SK-N-SH (cell line): Measurements from ENCODE around the gene CDH26. TPM values are rescaled to one million over a fixed set of nuclear protein-coding genes. Genes with fewer than 3 reads are reported as not detected.

Experiments used
- CTCF ChIA-PET: fragments of 300-600, 350-600 bp; formaldehyde crosslinking; extraction: SDS; loops from one replicate; lab custom pipeline; 2021; lab: Yijun Ruan, JAX
- POLR2A ChIA-PET: fragments of 350-600 bp; sonication (Branson Sonifier 250); formaldehyde crosslinking; extraction: SDS; loops from one replicate; lab custom pipeline; 2020; ENCODE audit warnings: antibody characterized with exemption, inconsistent platforms; lab: Yijun Ruan, JAX
- DNase-seq: peaks from one replicate; pipeline ENCODE4 v3.0.0; 2012
- H2AFZ ChIP-seq: fragments of 200-600 bp; sonication (generic); 2 replicates; pipeline ENCODE4 v1.8.1; 2016; ENCODE audit warnings: antibody characterized with exemption, mild to moderate bottlenecking, low read depth
- H3F3A ChIP-seq: fragments of 200-600 bp; sonication (generic); replicated peaks from 2 replicates; pipeline ENCODE3; 2016; ENCODE audit warnings: antibody characterized with exemption, mild to moderate bottlenecking; ENCODE audit not compliant: insufficient read depth
- H3K27ac ChIP-seq, 2 experiments: fragments of 200-500 bp in 1 of 2; fragments of 200-600 bp in 1 of 2; sonication (Bioruptor generic) in 1 of 2; sonication (generic), shearing (Covaris generic) in 1 of 2; 2 replicates each; pipeline versions ENCODE4 v1.5.1 to v1.6.1; 2014 to 2016; ENCODE audit warnings: low read depth in 2 of 2, inconsistent platforms in 1 of 2, low read length in 1 of 2, mild to moderate bottlenecking in 1 of 2, mixed read lengths in 1 of 2
- H3K27me3 ChIP-seq: fragments of 200-600 bp; sonication (generic), shearing (Covaris generic); 2 replicates; pipeline ENCODE4 v1.6.1; 2016; ENCODE audit warnings: mixed run types; ENCODE audit not compliant: insufficient read depth
- H3K36me3 ChIP-seq, 2 experiments: fragments of 200-500 bp in 1 of 2; fragments of 200-600 bp in 1 of 2; sonication (Bioruptor generic) in 1 of 2; sonication (generic) in 1 of 2; replicated peaks in 1 of 2; 2 replicates each; pipeline versions ENCODE3 to v1.5.1; 2014 to 2016; ENCODE audit warnings: low read length in 1 of 2, mild to moderate bottlenecking in 1 of 2; ENCODE audit not compliant: insufficient read depth in 2 of 2, control insufficient read depth in 1 of 2
- H3K4me1 ChIP-seq, 2 experiments: fragments of 200-500 bp in 1 of 2; fragments of 200-600 bp in 1 of 2; sonication (Bioruptor generic) in 1 of 2; sonication (generic), shearing (Covaris generic) in 1 of 2; 2 replicates each; pipeline versions ENCODE4 v1.5.1 to v1.6.1; 2014 to 2016; ENCODE audit warnings: low read depth in 1 of 2, low read length in 1 of 2, mixed run types in 1 of 2; ENCODE audit not compliant: insufficient read depth in 2 of 2, control insufficient read depth in 1 of 2
- H3K4me2 ChIP-seq: fragments of 200-600 bp; sonication (generic), shearing (Covaris generic); 2 replicates; pipeline ENCODE4 v1.6.1; 2017; ENCODE audit warnings: mixed run types
- H3K4me3 ChIP-seq, 2 experiments: fragments of 200-500 bp in 1 of 2; fragments of 200-600 bp in 1 of 2; sonication (Bioruptor generic) in 1 of 2; sonication (generic), shearing (Covaris generic) in 1 of 2; 2 replicates each; pipeline versions ENCODE4 v1.5.1 to v1.8.1; 2014 to 2016; ENCODE audit warnings: low read depth in 2 of 2, inconsistent platforms in 1 of 2, low read length in 1 of 2, mild to moderate bottlenecking in 1 of 2, mixed read lengths in 1 of 2, moderate library complexity in 1 of 2
- H3K79me2 ChIP-seq: fragments of 200-600 bp; sonication (generic); 2 replicates; pipeline ENCODE4 v1.8.1; 2017; ENCODE audit warnings: mild to moderate bottlenecking; ENCODE audit not compliant: insufficient read depth
- H3K9ac ChIP-seq: fragments of 200-600 bp; sonication (generic); 2 replicates; pipeline ENCODE4 v1.6.1; 2017; ENCODE audit warnings: mixed run types
- H3K9me2 ChIP-seq: fragments of 200-600 bp; sonication (generic); 2 replicates; pipeline ENCODE4 v1.6.1; 2017; ENCODE audit warnings: mixed run types
- H3K9me3 ChIP-seq: fragments of 200-600 bp; sonication (generic); 2 replicates; pipeline ENCODE4 v1.6.1; 2017; ENCODE audit warnings: mixed run types, mild to moderate bottlenecking, moderate library complexity
- H4K20me1 ChIP-seq: fragments of 200-600 bp; sonication (generic); 2 replicates; pipeline ENCODE4 v1.6.1; 2017; ENCODE audit warnings: mild to moderate bottlenecking, mixed run types; ENCODE audit not compliant: insufficient read depth
- ELF1 ChIP-seq: IDR thresholded peaks from 2 replicates; pipeline ENCODE4 v1.4.0; 2012
- EZH2phosphoT487 ChIP-seq: fragments of 200-600 bp; sonication (generic); IDR thresholded peaks from 2 replicates; pipeline ENCODE4 v1.6.1; 2017; ENCODE audit warnings: low read depth, mixed run types, mild to moderate bottlenecking, antibody characterized with exemption, moderate library complexity, borderline replicate concordance
- FOXJ3 ChIP-seq: sonication (generic); formaldehyde crosslinking; IDR thresholded peaks from 2 replicates; pipeline ENCODE4 v1.5.1; 2020; ENCODE audit warnings: mild to moderate bottlenecking, missing genetic modification reagents
- FOXM1 ChIP-seq: IDR thresholded peaks from 2 replicates; pipeline ENCODE4 v1.4.0; 2012; ENCODE audit warnings: low read depth, mild to moderate bottlenecking
- GABPA ChIP-seq: IDR thresholded peaks from 2 replicates; pipeline ENCODE4 v1.4.0; 2012; ENCODE audit warnings: low read depth, mild to moderate bottlenecking
- MEF2A ChIP-seq: IDR thresholded peaks from 2 replicates; pipeline ENCODE4 v1.4.0; 2012; ENCODE audit warnings: low read depth, borderline replicate concordance
- RFX5 ChIP-seq: IDR thresholded peaks from 2 replicates; pipeline ENCODE4 v1.6.1; 2012; ENCODE audit warnings: mild to moderate bottlenecking, improper control_type of control experiment, low read length
- SIN3A ChIP-seq: IDR thresholded peaks from 2 replicates; pipeline ENCODE4 v1.6.1; 2012; ENCODE audit warnings: low read depth, mild to moderate bottlenecking, low read length, moderate library complexity, borderline replicate concordance
- SMC3 ChIP-seq: IDR thresholded peaks from 2 replicates; pipeline ENCODE4 v1.6.1; 2012; ENCODE audit warnings: low read depth, low read length, improper control_type of control experiment
- TEAD4 ChIP-seq: IDR thresholded peaks from 2 replicates; pipeline ENCODE4 v1.4.0; 2012; ENCODE audit warnings: mild to moderate bottlenecking, borderline replicate concordance; ENCODE audit not compliant: insufficient read depth
- WGBS: methylation state at CpG from one replicate; pipeline ENCODE4 v1.1.6; 2017; ENCODE audit warnings: low lambda C conversion rate; 5-methylcytosine and 5-hydroxymethylcytosine counted together
- polyA plus RNA-seq, 3 experiments: library from polyadenylated mRNA; depleted of rRNA; stranded (reverse); fragments of >200 nt; gene quantifications; 2 replicates each; pipeline ENCODE4 v1.2.3, GENCODE V29; 2012
- TF ChIP-seq, protein P1 (sequence below): fragments of 150-350 bp; IDR thresholded peaks from 2 replicates; pipeline ENCODE4 v1.6.1; 2017; ENCODE audit warnings: antibody characterized with exemption, low read length, low read depth, borderline replicate concordance
- TF ChIP-seq, protein P2 (sequence below): IDR thresholded peaks from 2 replicates; pipeline ENCODE4 v1.4.0; 2012; ENCODE audit warnings: low read depth, borderline replicate concordance
- TF ChIP-seq, protein P3 (sequence below): IDR thresholded peaks from 2 replicates; pipeline ENCODE4 v1.6.1; 2012; ENCODE audit warnings: mild to moderate bottlenecking, low read depth, low read length, moderate library complexity
- TF ChIP-seq, protein P4 (sequence below): IDR thresholded peaks from 2 replicates; pipeline ENCODE4 v1.4.0; 2012; ENCODE audit warnings: low read depth, borderline replicate concordance

The CDH26 gene
- polyA plus RNA-seq, 1 of the 3 experiments (the other 2 are of a cell fraction) = 0.13 TPM

DNA sequence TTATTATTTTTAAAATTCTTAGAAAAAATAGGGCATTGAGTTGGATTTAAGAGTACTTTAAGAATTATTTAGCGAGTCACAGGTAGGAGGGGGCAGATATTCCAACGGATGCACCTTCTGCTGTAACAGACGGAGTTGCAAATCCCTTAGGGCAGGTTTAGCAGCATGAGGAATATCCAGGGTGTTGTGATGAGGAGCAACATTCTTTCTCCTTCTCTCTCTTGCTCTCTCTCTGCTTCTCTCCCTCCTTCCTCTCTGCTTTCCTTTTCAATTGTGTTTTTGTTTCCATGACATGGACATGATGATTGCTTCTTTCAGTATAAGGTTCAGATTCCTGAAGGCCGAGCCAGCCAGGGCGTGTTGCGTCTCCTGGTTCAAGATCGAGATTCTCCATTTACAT, 28.9 kb downstream of the CDH26 start (continued):
- TF ChIP-seq, protein P1, sequence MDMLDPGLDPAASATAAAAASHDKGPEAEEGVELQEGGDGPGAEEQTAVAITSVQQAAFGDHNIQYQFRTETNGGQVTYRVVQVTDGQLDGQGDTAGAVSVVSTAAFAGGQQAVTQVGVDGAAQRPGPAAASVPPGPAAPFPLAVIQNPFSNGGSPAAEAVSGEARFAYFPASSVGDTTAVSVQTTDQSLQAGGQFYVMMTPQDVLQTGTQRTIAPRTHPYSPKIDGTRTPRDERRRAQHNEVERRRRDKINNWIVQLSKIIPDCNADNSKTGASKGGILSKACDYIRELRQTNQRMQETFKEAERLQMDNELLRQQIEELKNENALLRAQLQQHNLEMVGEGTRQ = no peak
- TF ChIP-seq, all 33 proteins: peak for 0

DNA sequence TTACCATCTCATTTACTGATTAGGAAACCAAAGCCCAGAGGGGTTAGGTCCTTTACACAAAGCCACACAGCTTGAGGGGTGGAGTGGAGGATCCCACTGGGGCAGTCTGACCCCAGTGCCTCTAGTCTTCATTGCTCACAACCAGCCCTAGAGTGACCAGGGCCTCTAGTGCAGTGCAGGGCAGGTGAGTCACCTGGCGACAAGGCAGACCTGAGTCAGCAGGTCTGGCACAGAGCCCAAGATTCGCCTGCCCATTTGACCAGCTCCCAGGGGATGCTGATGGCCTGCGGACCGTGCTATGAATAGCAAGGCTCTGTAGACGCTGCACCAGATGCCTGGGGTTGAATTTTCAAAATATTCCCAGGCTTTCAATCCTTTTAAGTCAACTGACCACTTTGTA, 29.9 kb downstream of the CDH26 start:
- H3K4me3 ChIP-seq = no peak overlapping the region
- H3K27me3 ChIP-seq = no peaks in the 10 kb centered on the region
- no peaks in the 10 kb centered on the region for H3K9me2 ChIP-seq
- no peak for DNase-seq
- 27% methylated on average over 2 of the region's 5 CpGs for WGBS
- POLR2A ChIA-PET = no interaction called here
- TF ChIP-seq MEF2A = no peak
- no peak for TF ChIP-seq RFX5
- TF ChIP-seq, protein P2, sequence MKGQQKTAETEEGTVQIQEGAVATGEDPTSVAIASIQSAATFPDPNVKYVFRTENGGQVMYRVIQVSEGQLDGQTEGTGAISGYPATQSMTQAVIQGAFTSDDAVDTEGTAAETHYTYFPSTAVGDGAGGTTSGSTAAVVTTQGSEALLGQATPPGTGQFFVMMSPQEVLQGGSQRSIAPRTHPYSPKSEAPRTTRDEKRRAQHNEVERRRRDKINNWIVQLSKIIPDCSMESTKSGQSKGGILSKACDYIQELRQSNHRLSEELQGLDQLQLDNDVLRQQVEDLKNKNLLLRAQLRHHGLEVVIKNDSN = no peak
- TF ChIP-seq GABPA = no peak
- TF ChIP-seq EZH2phosphoT487 = no peak
- TF ChIP-seq SMC3 = no peak
- TF ChIP-seq SIN3A = no peak
- TF ChIP-seq, protein P3, sequence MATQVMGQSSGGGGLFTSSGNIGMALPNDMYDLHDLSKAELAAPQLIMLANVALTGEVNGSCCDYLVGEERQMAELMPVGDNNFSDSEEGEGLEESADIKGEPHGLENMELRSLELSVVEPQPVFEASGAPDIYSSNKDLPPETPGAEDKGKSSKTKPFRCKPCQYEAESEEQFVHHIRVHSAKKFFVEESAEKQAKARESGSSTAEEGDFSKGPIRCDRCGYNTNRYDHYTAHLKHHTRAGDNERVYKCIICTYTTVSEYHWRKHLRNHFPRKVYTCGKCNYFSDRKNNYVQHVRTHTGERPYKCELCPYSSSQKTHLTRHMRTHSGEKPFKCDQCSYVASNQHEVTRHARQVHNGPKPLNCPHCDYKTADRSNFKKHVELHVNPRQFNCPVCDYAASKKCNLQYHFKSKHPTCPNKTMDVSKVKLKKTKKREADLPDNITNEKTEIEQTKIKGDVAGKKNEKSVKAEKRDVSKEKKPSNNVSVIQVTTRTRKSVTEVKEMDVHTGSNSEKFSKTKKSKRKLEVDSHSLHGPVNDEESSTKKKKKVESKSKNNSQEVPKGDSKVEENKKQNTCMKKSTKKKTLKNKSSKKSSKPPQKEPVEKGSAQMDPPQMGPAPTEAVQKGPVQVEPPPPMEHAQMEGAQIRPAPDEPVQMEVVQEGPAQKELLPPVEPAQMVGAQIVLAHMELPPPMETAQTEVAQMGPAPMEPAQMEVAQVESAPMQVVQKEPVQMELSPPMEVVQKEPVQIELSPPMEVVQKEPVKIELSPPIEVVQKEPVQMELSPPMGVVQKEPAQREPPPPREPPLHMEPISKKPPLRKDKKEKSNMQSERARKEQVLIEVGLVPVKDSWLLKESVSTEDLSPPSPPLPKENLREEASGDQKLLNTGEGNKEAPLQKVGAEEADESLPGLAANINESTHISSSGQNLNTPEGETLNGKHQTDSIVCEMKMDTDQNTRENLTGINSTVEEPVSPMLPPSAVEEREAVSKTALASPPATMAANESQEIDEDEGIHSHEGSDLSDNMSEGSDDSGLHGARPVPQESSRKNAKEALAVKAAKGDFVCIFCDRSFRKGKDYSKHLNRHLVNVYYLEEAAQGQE = no peak
- H3K27ac ChIP-seq = no peak overlapping the region
- no peaks in the 10 kb centered on the region for H3K9me3 ChIP-seq
- H3K36me3 ChIP-seq = no peaks in the 10 kb centered on the region
- CTCF ChIA-PET = no interaction called here
- H3K79me2 ChIP-seq = no peaks in the 10 kb centered on the region
- H4K20me1 ChIP-seq = no peaks in the 10 kb centered on the region
- H3K4me2 ChIP-seq = no peak overlapping the region
- no peak overlapping the region for H2AFZ ChIP-seq
- H3K9ac ChIP-seq = no peak overlapping the region
- H3K4me1 ChIP-seq = no peaks in the 10 kb centered on the region
- H3F3A ChIP-seq = no peaks in the 10 kb centered on the region

DNA sequence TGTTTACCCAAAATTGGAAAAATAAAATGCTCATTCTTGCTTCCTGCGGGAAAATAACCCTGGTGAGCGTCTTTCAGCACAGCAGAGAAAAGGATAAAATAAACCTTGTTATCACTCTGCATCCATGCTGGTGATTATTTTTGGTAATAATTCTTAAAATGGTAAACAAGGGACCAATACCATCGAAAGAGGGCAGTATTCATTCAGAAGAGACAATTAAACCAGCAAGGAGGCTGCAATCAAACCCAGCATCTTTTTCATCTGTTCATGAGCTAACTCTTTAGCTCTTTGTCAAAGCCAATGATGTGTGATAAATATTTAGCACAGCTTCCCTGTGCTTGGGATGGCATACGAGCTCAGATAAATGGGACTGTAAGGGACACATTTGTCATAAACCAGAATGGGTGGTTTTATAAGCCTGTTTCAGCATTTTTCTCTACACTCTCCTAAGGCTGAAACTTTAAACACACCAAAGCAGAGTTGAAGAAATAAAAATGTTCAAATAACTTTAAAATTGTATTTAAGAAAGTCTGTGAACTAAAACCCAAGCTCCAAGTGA, 34.4 kb downstream of the CDH26 start:
- Histone ChIP-seq H3K9me3 (no peaks in the 10 kb centered on the region), H3K4me1 (no peaks in the 10 kb centered on the region), H2AFZ (no peak overlapping the region), H3F3A (no peaks in the 10 kb centered on the region), H3K9ac (no peak overlapping the region), H3K27ac (no peak overlapping the region), H3K9me2 (no peaks in the 10 kb centered on the region), H3K36me3 (no peaks in the 10 kb centered on the region), H3K4me3 (no peak overlapping the region), H4K20me1 (no peaks in the 10 kb centered on the region), H3K27me3 (no peaks in the 10 kb centered on the region), H3K4me2 (no peak overlapping the region), H3K79me2 (no peaks in the 10 kb centered on the region)
- ChIA-PET CTCF (interaction anchor here (1.4 to 1.6 kb wide), 2 partner anchors 11 to 218 kb away, joined by 3 read pairs; no protein-coding TSS in a partner anchor), POLR2A (no interaction called here)
- WGBS = 30% methylated on average over 4 of the region's 4 CpGs
- TF ChIP-seq TEAD4 (no peak), ELF1 (no peak), FOXJ3 (no peak), MEF2A (no peak), SMC3 (no peak), FOXM1 (no peak), GABPA (no peak)
- TF ChIP-seq, protein P4, sequence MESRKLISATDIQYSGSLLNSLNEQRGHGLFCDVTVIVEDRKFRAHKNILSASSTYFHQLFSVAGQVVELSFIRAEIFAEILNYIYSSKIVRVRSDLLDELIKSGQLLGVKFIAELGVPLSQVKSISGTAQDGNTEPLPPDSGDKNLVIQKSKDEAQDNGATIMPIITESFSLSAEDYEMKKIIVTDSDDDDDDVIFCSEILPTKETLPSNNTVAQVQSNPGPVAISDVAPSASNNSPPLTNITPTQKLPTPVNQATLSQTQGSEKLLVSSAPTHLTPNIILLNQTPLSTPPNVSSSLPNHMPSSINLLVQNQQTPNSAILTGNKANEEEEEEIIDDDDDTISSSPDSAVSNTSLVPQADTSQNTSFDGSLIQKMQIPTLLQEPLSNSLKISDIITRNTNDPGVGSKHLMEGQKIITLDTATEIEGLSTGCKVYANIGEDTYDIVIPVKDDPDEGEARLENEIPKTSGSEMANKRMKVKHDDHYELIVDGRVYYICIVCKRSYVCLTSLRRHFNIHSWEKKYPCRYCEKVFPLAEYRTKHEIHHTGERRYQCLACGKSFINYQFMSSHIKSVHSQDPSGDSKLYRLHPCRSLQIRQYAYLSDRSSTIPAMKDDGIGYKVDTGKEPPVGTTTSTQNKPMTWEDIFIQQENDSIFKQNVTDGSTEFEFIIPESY = no peak
- DNase-seq = no peak
